K562 (cell line): Measurements from ENCODE around the gene NUP62CL. TPM values are rescaled to one million over a fixed set of nuclear protein-coding genes. Genes with fewer than 3 reads are reported as not detected.
A peak's percentile ranks its signal among the peaks of the same experiment; 100 is the strongest.

Experiments used
- AFF1 ChIP-seq, 2 experiments: fragments of 450-650 bp; IDR thresholded peaks; 2 replicates each; pipeline ENCODE4 v1.6.1; 2018; ENCODE audit warnings: mild to moderate bottlenecking in 2 of 2, low read depth in 1 of 2; ENCODE audit not compliant: partially characterized antibody in 2 of 2
- ARID4B ChIP-seq: sonication (generic); formaldehyde crosslinking; IDR thresholded peaks from 2 replicates; pipeline ENCODE4 v1.8.0; 2022; ENCODE audit warnings: mild to moderate bottlenecking, missing genetic modification reagents
- BCOR ChIP-seq: fragments of 450-650 bp; IDR thresholded peaks from 2 replicates; pipeline ENCODE4 v1.6.1; 2016
- CBFA2T2 ChIP-seq: fragments of 450-650 bp; conservative IDR thresholded peaks from 2 replicates; pipeline ENCODE4 v1.6.1; 2017; ENCODE audit warnings: mild to moderate bottlenecking
- CBFA2T3 ChIP-seq: fragments of 450-650 bp; IDR thresholded peaks from 2 replicates; pipeline ENCODE4 v1.6.1; 2017
- CHD1 ChIP-seq: fragments of 200-600 bp; sonication (generic); IDR thresholded peaks from one replicate; pipeline ENCODE4 v1.6.1; 2012; ENCODE audit warnings: mild to moderate bottlenecking, moderate library complexity, low read length, inconsistent platforms
- CHD4 ChIP-seq: fragments of 200-600 bp; sonication (generic); IDR thresholded peaks from 3 replicates; pipeline ENCODE4 v1.6.1; 2012; ENCODE audit warnings: low read depth, mild to moderate bottlenecking, mixed read lengths, low read length, inconsistent platforms; ENCODE audit not compliant: insufficient read depth, insufficient replicate concordance, poor library complexity, severe bottlenecking
- DPF2 ChIP-seq: fragments of 450-650 bp; IDR thresholded peaks from 2 replicates; pipeline ENCODE4 v1.6.1; 2016
- HNRNPL ChIP-seq: fragments of 200-400 bp; formaldehyde crosslinking; IDR thresholded peaks from 2 replicates; pipeline ENCODE4 v1.6.1; 2017; ENCODE audit warnings: low read depth, mild to moderate bottlenecking, low read length
- JUND ChIP-seq, 2 experiments: IDR thresholded peaks; 2 replicates in 1 of 2; 3 replicates in 1 of 2; pipeline ENCODE4 v1.6.1; 2011; ENCODE audit warnings: borderline replicate concordance in 2 of 2, low read depth in 2 of 2, low read length in 2 of 2, improper control_type of control experiment in 1 of 2, missing biosample characterization in 1 of 2, missing genetic modification characterization in 1 of 2, missing genetic modification reagents in 1 of 2
- MTF1 ChIP-seq: fragments of 250-450 bp; sonication (Bioruptor Pico); IDR thresholded peaks from 2 replicates; pipeline ENCODE4 v1.9.0; 2021; ENCODE audit warnings: moderate library complexity, mild to moderate bottlenecking, inconsistent platforms, borderline replicate concordance
- NCOR1 ChIP-seq: fragments of 450-650 bp; IDR thresholded peaks from 2 replicates; pipeline ENCODE4 v1.6.1; 2016; ENCODE audit warnings: mild to moderate bottlenecking, moderate library complexity
- RBM25 ChIP-seq: fragments of 200-400 bp; formaldehyde crosslinking; IDR thresholded peaks from 2 replicates; pipeline ENCODE4 v1.6.1; 2018; ENCODE audit warnings: low read length, low read depth, moderate library complexity; ENCODE audit not compliant: severe bottlenecking
- RCOR1 ChIP-seq, 2 experiments: IDR thresholded peaks; 2 replicates each; pipeline ENCODE4 v1.6.1; 2012; ENCODE audit warnings: low read depth in 2 of 2, low read length in 2 of 2, borderline replicate concordance in 1 of 2, improper control_type of control experiment in 1 of 2
- SMARCA4 ChIP-seq: fragments of 450-650 bp; IDR thresholded peaks from 2 replicates; pipeline ENCODE4 v1.6.1; 2016
- SOX6 ChIP-seq: fragments of 450-650 bp; IDR thresholded peaks from 2 replicates; pipeline ENCODE4 v1.6.1; 2014; ENCODE audit warnings: mild to moderate bottlenecking
- SPI1 ChIP-seq: IDR thresholded peaks from 2 replicates; pipeline ENCODE4 v1.6.1; 2011; ENCODE audit warnings: low read depth, low read length, control low read depth, borderline replicate concordance
- SRSF7 ChIP-seq: fragments of 200-400 bp; formaldehyde crosslinking; optimal IDR thresholded peaks from 2 replicates; pipeline ENCODE3; 2017; ENCODE audit warnings: mild to moderate bottlenecking, low read depth, low read length
- STAT5A ChIP-seq: IDR thresholded peaks from 2 replicates; pipeline ENCODE4 v1.6.1; 2012; ENCODE audit warnings: low read length, inconsistent platforms, borderline replicate concordance
- TAL1 ChIP-seq: fragments of 450-650 bp; IDR thresholded peaks from 2 replicates; pipeline ENCODE4 v1.6.1; 2016; ENCODE audit warnings: mild to moderate bottlenecking
- TCF3 ChIP-seq: sonication (generic); formaldehyde crosslinking; IDR thresholded peaks from 2 replicates; pipeline ENCODE4 v1.4.0; 2020; ENCODE audit warnings: mild to moderate bottlenecking, missing genetic modification reagents
- TRIM24 ChIP-seq, 2 experiments: fragments of 450-650 bp; IDR thresholded peaks; 2 replicates each; pipeline ENCODE4 v1.6.1; 2016
- ZNF239 ChIP-seq: fragments of 250-450 bp; sonication (Bioruptor Pico); IDR thresholded peaks from 2 replicates; pipeline ENCODE4 v1.4.0; 2020; ENCODE audit warnings: mild to moderate bottlenecking
- polyA plus RNA-seq, 8 experiments: library from polyadenylated mRNA; depleted of rRNA in 4 of 8; stranded (reverse) in 5 of 8; unstranded in 3 of 8; fragments of >200 nt; fragmentation: Nextera tagmentation in 2 of 8; fragmentation: Illumina TruSeq in 1 of 8; extraction: Ambion mirVana in 2 of 8; extraction: Trizol in 1 of 8; gene quantifications; 2 replicates each; pipeline versions ENCODE4 v1.2.1 to v1.2.3, GENCODE V29; 2011 to 2014; ENCODE audit warnings: inconsistent platforms in 1 of 8, missing spikeins in 1 of 8
- total RNA-seq, 7 experiments: library from RNA; depleted of rRNA in 6 of 7; stranded (reverse); fragments of >200 nt in 6 of 7; fragmentation: Illumina TruSeq in 2 of 7; extraction: Trizol in 2 of 7; gene quantifications; 2 replicates each; pipeline versions ENCODE4 v1.2.1 to v1.2.3, GENCODE V29; 2011 to 2021; ENCODE audit warnings: low replicate concordance in 1 of 7

Gene NUP62CL
- total and polyA plus RNA-seq, 9 of the 15 experiments (the other 6 are each of a cell fraction or from before 2014, with no cell fraction given) = 29.7 to 101 (median 42.7) TPM

GRCh38 chrX:107197319-107197718 lies 8.9 kb downstream of the NUP62CL start (continued):
- no peak for TF ChIP-seq AFF1 (IDR thresholded peaks at IDR 0.05; ENCODE audit: low read depth in 1 of 2, partially characterized antibody in 2 of 2)
- TF ChIP-seq HNRNPL = no peak
- peak; percentile 51; the same call in 1 of the 2 replicates for TF ChIP-seq ZNF239 (CRISPR knock-in tag)
- no peak for TF ChIP-seq MTF1
- peak; percentile 46; the same call in 1 of the 2 replicates for TF ChIP-seq TAL1
- TF ChIP-seq TRIM24 (IDR thresholded peaks at IDR 0.05) = peak; percentile 53 to 59; a peak in 2 of 4 replicates
- TF ChIP-seq NCOR1 = peak; percentile 54; the same call in 1 of the 2 replicates
- peak; percentile 29; the same call in 1 of the 2 replicates for TF ChIP-seq SPI1
- TF ChIP-seq CHD4 = no peak
- no peak for TF ChIP-seq CHD1
- TF ChIP-seq STAT5A = peak; percentile 59; the same call in 1 of the 2 replicates
- TF ChIP-seq RBM25 = no peak
- peak; percentile 74 for TF ChIP-seq CBFA2T2
- peak; percentile 66 for TF ChIP-seq SMARCA4
- TF ChIP-seq BCOR = no peak; the same call in 1 of the 2 replicates
- TF ChIP-seq ARID4B (CRISPR knock-in tag) = no peak
- 0 out of 2 replicates have a peak, but pooled peaks have one; percentile 43 for TF ChIP-seq SOX6
- peak; percentile 87 for TF ChIP-seq CBFA2T3
- peak; percentile 68 for TF ChIP-seq TCF3 (CRISPR knock-in tag)
- TF ChIP-seq RCOR1 (IDR thresholded peaks at IDR 0.05; ENCODE audit: borderline replicate concordance in 1 of 2, low read depth in 2 of 2, low read length in 2 of 2) = peak in 1 of 2 experiments; percentile 42; a peak in 1 of 4 replicates
- no peak for TF ChIP-seq SRSF7
- peak; percentile 66 for TF ChIP-seq DPF2
- peak; percentile 41; the same call in 1 of the 2 replicates for TF ChIP-seq JUND (IDR thresholded peaks at IDR 0.05; ENCODE audit: borderline replicate concordance, low read depth, low read length)
- TF ChIP-seq JUND (tag; IDR thresholded peaks at IDR 0.05; ENCODE audit: borderline replicate concordance, low read depth, low read length) = no peak; the same call in 2 of the 3 replicates
